Omental fat pad (tissue), 4 donors: ENCODE results near the gene TRMT10C. TPM values are rescaled to one million over a fixed set of nuclear protein-coding genes. Genes with fewer than 3 reads are reported as not detected.

Source experiments
- ATAC-seq: fragments of 150-250 bp; one replicate; pipeline ENCODE4 v1.9.1; 2016; ENCODE audit warnings: mild to moderate bottlenecking, moderate library complexity; ENCODE audit not compliant: low FRiP score
- DNase-seq: peaks from one replicate; pipeline ENCODE4 v3.0.0-alpha.2; 2019; ENCODE audit warnings: low spot score
- CTCF ChIP-seq, 3 donors: fragments of 450-650 bp; IDR thresholded peaks; one replicate each; pipeline ENCODE4 v1.5.1; 2016 to 2017; ENCODE audit warnings: antibody characterized with exemption in 3 of 3, mild to moderate bottlenecking in 3 of 3, moderate library complexity in 2 of 3
- total RNA-seq, 4 donors: library from RNA; depleted of rRNA; stranded (reverse); fragments of >200 nt; gene quantifications; one replicate each; pipeline ENCODE4 v1.1.0, GENCODE V29; 2016

The TRMT10C gene
- 10 to 100 TPM; 17.3 to 38.2 (median 22.4) TPM for total RNA-seq

DNA sequence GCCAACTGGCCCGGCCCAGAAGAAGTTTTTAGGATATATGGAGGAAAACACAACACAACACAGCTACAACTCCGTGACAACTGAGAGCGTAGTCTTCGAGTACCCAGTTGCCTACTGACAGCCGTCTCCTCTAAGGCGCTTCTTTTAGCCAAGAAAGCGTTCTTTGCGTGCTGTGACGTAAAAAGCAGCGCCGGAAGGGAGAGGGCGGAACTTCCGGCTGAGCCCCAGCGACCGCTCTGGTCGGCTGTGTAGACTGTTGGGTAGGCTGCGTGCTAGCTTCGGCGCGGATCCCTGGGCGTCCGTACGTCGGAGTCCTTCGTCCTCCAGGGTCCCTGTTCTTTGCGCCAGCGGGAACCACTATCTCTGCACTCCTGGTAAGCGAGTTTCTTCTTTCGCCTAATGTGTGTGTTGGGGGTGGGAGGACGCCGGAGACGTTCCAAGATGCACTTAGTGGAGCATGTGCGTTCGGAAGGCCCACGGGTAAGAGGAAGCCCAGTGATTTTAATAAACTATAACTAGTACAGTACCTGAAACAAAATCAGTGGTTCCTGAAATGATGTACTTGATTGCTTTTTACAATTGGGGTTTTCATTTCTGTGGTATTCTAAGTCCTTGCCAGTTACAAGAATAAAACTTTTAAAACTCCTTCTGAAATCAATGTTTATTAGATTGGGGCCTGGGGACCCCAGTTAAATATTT lies at the start of gene TRMT10C:
Gene TRMT10C (plus strand): TSS at position 239 of the 699 bp plus-strand sequence. CDS start 2,914 bp downstream, outside the sequence.
- no peak for TF ChIP-seq CTCF (IDR thresholded peaks at IDR 0.05)
- DNase-seq (peak; percentile 73), ATAC-seq (peak; percentile 97)

DNA sequence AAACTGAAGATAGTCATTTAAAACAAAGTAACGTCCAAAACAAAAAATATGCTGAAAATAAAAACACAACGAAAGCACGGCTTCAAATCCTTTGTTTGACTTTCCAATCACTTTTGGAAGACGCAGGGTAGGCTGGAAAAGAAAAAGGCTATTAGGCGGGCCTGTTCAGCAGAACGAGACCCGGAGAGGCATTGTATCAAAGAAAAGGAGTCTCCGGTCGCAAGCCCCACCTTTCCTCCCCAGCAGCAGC lies 49.3 kb upstream of the TRMT10C start:
- ATAC-seq (no peak), DNase-seq (no peak)
- TF ChIP-seq CTCF (IDR thresholded peaks at IDR 0.05) = no peak

- DNase-seq (peak; percentile 47), ATAC-seq (peak; percentile 63)
- no peak for TF ChIP-seq CTCF (IDR thresholded peaks at IDR 0.05)
Observed at GRCh38 chr3:101512646-101513418, 48.8 kb upstream of the TRMT10C start, which contains the start of gene SENP7. TSS of gene SENP7 (minus strand) at chr3:101513212. CDS start at chr3:101513130, 82 bp downstream.

- TF ChIP-seq CTCF (IDR thresholded peaks at IDR 0.05) = no peak
- no peak for DNase-seq
- peak; percentile 20 for ATAC-seq
Observed at GRCh38 chr3:101513419-101513986, 48.2 kb upstream of the TRMT10C start.

DNA sequence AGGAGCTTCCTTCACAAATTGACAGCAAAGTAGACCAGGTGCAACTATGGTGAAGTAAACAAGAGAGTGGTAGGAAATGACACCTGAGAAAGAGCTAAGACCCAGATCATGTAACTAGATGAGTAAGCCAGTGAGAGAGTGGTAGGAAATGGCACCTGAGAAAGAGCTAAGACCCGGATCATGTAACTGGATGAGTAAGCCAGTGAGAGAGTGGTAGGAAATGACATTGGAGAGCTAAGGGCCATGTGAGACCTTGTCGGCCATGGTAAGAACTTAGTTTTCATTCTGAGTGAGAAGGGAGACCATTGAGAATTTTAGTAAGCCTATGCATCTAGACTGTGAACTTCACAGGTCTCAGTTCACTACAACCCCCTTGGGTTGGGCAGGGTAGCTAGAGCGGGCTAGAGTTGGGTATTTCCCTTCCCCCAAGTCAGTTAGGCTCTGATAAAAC lies 43.2 kb upstream of the TRMT10C start:
- DNase-seq (no peak), ATAC-seq (no peak)
- TF ChIP-seq CTCF (IDR thresholded peaks at IDR 0.05) = no peak

DNA sequence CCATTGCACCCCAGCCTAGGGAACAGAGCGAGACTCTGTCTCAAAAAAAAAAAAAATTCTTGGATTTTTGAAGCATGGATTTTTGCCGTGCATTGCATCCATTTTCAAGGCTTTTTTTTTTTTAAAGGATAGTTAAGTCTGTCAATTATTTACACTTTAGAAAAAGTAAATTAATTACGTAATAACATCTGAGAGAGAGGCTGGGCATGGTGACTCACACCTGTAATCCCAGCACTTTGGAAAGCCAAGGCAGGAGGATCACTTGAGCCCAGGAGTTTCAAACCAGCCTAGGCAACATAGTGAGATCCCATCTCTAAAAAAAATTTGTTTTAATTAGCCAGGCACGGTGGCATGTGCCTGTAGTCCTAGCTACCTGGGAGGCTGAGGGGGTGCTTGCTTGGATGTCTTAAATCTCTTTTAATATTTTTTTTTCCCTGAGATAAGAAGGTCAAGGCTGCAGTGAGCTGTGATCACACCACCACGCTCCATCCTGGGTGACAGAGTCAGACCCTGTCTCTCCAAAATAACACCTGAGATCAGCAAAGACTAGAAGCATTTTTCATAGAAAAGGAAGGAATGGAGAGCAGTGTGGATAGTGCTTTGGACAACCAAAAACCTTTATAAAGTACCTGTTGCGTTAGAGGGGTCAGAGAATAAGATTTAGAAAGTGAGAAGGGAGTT lies 41.8 kb upstream of the TRMT10C start:
- TF ChIP-seq CTCF (IDR thresholded peaks at IDR 0.05) = no peak
- ATAC-seq (no peak), DNase-seq (no peak)
